Liver (tissue), 3 donors: ENCODE measurements around the gene RTN4R.

Experiments
- FOXA1 ChIP-seq: IDR thresholded peaks from 2 replicates; pipeline ENCODE4 v1.6.1; 2016; ENCODE audit warnings: antibody characterized with exemption
- GABPA ChIP-seq, 2 donors: IDR thresholded peaks in 1 of 2; conservative IDR thresholded peaks in 1 of 2; 2 replicates each; pipeline ENCODE4 v1.6.1; 2016; ENCODE audit warnings: antibody characterized with exemption in 2 of 2, mild to moderate bottlenecking in 1 of 2, moderate library complexity in 1 of 2
- HNF4A ChIP-seq, 2 donors: conservative IDR thresholded peaks; 2 replicates each; pipeline ENCODE4 v1.6.1; 2016; ENCODE audit warnings: antibody characterized with exemption in 2 of 2, mild to moderate bottlenecking in 2 of 2
- JUND ChIP-seq, 2 donors: IDR thresholded peaks; 2 replicates each; pipeline ENCODE4 v1.6.1; 2016; ENCODE audit warnings: antibody characterized with exemption in 2 of 2
- RAD21 ChIP-seq, 2 donors: IDR thresholded peaks; 2 replicates each; pipeline ENCODE4 v1.6.1; 2016; ENCODE audit warnings: antibody characterized with exemption in 2 of 2, mild to moderate bottlenecking in 2 of 2
- RXRA ChIP-seq, 2 donors: IDR thresholded peaks; 2 replicates each; pipeline ENCODE4 v1.6.1; 2017 to 2018; ENCODE audit warnings: antibody characterized with exemption in 2 of 2, mild to moderate bottlenecking in 1 of 2
- TAF1 ChIP-seq: conservative IDR thresholded peaks from 2 replicates; pipeline ENCODE4 v1.6.1; 2016; ENCODE audit warnings: antibody characterized with exemption, mild to moderate bottlenecking
- YY1 ChIP-seq: IDR thresholded peaks from 2 replicates; pipeline ENCODE4 v1.6.1; 2016; ENCODE audit warnings: antibody characterized with exemption, mild to moderate bottlenecking
- TF ChIP-seq, protein P1 (sequence below): fragments of 150-350 bp; IDR thresholded peaks from 2 replicates; pipeline ENCODE4 v1.5.1; 2017; ENCODE audit warnings: improper control_type of control experiment, low read depth, low read length; ENCODE audit not compliant: missing input control
- TF ChIP-seq, protein P2 (sequence below): IDR thresholded peaks from 2 replicates; pipeline ENCODE4 v1.6.1; 2016; ENCODE audit warnings: antibody characterized with exemption, mild to moderate bottlenecking
- TF ChIP-seq, protein P3 (sequence below): IDR thresholded peaks from 2 replicates; pipeline ENCODE4 v1.6.1; 2016; ENCODE audit warnings: antibody characterized with exemption
- TF ChIP-seq, protein P4 (sequence below): IDR thresholded peaks from 2 replicates; pipeline ENCODE4 v1.6.1; 2016; ENCODE audit warnings: antibody characterized with exemption
- donor health status: healthy.
- donor health status: healthy.

DNA sequence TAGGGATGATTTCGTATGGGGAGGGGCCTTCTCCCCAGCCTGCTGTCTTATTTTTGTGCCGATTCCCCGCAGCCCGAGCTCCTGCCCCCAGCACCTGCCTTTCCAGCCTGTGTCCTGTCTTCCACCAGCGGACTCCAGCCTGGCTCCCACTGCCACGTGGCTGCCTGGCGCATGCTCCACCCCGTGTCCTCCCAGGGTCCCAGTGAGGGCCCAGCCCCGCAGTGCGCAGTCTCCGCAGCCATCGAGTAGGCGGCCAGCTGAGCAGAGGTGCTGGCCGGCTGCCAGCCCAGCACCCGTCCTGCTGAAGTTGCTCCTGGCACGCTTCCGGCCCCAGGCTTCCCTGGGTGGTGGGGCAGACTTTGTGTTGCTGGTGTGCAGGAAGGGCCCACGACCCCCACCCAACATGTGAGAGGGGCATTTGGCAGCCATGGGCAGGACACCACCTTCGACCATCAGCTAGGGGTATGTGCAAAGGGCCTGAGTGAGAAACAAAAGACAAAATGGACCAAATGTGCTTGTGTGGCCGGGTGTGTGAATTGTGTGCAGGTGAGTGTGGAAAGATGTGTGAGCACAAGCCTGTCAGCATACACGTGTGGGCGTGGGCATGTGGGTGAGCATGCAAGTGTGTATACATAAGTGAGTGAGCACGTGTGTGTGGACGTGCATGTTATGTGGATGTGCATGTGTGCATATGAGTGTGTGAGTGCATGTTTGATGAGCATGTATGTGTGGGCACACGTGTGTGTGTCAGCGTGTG, 55.9 kb downstream of the RTN4R start:
- TF ChIP-seq, protein P1, sequence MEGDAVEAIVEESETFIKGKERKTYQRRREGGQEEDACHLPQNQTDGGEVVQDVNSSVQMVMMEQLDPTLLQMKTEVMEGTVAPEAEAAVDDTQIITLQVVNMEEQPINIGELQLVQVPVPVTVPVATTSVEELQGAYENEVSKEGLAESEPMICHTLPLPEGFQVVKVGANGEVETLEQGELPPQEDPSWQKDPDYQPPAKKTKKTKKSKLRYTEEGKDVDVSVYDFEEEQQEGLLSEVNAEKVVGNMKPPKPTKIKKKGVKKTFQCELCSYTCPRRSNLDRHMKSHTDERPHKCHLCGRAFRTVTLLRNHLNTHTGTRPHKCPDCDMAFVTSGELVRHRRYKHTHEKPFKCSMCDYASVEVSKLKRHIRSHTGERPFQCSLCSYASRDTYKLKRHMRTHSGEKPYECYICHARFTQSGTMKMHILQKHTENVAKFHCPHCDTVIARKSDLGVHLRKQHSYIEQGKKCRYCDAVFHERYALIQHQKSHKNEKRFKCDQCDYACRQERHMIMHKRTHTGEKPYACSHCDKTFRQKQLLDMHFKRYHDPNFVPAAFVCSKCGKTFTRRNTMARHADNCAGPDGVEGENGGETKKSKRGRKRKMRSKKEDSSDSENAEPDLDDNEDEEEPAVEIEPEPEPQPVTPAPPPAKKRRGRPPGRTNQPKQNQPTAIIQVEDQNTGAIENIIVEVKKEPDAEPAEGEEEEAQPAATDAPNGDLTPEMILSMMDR, result no peak
- TF ChIP-seq RXRA (IDR thresholded peaks at IDR 0.05) (no peak), RAD21 (IDR thresholded peaks at IDR 0.05) (no peak), YY1 (no peak), JUND (IDR thresholded peaks at IDR 0.05) (no peak), GABPA (IDR thresholded peaks at IDR 0.05 in 1 of 2, conservative IDR thresholded peaks at IDR 0.05 in 1 of 2) (no peak), FOXA1 (no peak), HNF4A (conservative IDR thresholded peaks at IDR 0.05) (no peak), TAF1 (no peak)
- TF ChIP-seq, protein P2, sequence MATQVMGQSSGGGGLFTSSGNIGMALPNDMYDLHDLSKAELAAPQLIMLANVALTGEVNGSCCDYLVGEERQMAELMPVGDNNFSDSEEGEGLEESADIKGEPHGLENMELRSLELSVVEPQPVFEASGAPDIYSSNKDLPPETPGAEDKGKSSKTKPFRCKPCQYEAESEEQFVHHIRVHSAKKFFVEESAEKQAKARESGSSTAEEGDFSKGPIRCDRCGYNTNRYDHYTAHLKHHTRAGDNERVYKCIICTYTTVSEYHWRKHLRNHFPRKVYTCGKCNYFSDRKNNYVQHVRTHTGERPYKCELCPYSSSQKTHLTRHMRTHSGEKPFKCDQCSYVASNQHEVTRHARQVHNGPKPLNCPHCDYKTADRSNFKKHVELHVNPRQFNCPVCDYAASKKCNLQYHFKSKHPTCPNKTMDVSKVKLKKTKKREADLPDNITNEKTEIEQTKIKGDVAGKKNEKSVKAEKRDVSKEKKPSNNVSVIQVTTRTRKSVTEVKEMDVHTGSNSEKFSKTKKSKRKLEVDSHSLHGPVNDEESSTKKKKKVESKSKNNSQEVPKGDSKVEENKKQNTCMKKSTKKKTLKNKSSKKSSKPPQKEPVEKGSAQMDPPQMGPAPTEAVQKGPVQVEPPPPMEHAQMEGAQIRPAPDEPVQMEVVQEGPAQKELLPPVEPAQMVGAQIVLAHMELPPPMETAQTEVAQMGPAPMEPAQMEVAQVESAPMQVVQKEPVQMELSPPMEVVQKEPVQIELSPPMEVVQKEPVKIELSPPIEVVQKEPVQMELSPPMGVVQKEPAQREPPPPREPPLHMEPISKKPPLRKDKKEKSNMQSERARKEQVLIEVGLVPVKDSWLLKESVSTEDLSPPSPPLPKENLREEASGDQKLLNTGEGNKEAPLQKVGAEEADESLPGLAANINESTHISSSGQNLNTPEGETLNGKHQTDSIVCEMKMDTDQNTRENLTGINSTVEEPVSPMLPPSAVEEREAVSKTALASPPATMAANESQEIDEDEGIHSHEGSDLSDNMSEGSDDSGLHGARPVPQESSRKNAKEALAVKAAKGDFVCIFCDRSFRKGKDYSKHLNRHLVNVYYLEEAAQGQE, result no peak
- TF ChIP-seq, protein P3, sequence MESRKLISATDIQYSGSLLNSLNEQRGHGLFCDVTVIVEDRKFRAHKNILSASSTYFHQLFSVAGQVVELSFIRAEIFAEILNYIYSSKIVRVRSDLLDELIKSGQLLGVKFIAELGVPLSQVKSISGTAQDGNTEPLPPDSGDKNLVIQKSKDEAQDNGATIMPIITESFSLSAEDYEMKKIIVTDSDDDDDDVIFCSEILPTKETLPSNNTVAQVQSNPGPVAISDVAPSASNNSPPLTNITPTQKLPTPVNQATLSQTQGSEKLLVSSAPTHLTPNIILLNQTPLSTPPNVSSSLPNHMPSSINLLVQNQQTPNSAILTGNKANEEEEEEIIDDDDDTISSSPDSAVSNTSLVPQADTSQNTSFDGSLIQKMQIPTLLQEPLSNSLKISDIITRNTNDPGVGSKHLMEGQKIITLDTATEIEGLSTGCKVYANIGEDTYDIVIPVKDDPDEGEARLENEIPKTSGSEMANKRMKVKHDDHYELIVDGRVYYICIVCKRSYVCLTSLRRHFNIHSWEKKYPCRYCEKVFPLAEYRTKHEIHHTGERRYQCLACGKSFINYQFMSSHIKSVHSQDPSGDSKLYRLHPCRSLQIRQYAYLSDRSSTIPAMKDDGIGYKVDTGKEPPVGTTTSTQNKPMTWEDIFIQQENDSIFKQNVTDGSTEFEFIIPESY, result no peak
- TF ChIP-seq, protein P4, sequence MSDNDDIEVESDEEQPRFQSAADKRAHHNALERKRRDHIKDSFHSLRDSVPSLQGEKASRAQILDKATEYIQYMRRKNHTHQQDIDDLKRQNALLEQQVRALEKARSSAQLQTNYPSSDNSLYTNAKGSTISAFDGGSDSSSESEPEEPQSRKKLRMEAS, result no peak
